Loucy (cell line): Measurements from ENCODE around the gene DACH1.

ENCODE experiments used
- EZH2phosphoT487 ChIP-seq: fragments of 200-600 bp; IDR thresholded peaks from 2 replicates; pipeline ENCODE4 v1.6.1; 2018; ENCODE audit warnings: antibody characterized with exemption, mild to moderate bottlenecking, moderate library complexity, borderline replicate concordance
- TF ChIP-seq, protein P1 (sequence below): fragments of 200-600 bp; sonication (generic); conservative IDR thresholded peaks from 2 replicates; pipeline ENCODE4 v1.5.1; 2014; ENCODE audit warnings: mild to moderate bottlenecking, antibody characterized with exemption, low read length

DNA sequence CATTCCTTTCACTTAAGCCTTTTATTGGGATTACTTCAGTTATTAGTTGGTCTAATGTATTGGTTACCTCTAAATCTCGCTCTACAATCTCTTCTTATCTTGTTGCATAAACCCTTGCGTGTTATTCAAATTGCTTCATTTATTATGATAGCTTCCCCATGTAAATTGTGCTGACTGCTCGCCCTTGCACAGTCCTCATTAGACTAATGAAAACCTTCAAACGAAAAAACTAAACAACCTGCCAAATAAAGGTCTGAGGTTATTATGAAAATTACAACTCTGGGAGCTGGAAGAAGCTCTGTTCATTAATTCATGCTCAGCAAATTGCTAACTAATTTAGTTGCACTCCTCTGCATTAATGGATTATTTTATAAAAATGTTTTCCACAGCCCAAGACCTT, 320.1 kb downstream of the DACH1 start:
- TF ChIP-seq, protein P1, sequence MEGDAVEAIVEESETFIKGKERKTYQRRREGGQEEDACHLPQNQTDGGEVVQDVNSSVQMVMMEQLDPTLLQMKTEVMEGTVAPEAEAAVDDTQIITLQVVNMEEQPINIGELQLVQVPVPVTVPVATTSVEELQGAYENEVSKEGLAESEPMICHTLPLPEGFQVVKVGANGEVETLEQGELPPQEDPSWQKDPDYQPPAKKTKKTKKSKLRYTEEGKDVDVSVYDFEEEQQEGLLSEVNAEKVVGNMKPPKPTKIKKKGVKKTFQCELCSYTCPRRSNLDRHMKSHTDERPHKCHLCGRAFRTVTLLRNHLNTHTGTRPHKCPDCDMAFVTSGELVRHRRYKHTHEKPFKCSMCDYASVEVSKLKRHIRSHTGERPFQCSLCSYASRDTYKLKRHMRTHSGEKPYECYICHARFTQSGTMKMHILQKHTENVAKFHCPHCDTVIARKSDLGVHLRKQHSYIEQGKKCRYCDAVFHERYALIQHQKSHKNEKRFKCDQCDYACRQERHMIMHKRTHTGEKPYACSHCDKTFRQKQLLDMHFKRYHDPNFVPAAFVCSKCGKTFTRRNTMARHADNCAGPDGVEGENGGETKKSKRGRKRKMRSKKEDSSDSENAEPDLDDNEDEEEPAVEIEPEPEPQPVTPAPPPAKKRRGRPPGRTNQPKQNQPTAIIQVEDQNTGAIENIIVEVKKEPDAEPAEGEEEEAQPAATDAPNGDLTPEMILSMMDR = no peak
- TF ChIP-seq EZH2phosphoT487 = no peak
